ENCODE measurements around the gene RNF148. TPM values are rescaled to one million over a fixed set of nuclear protein-coding genes. Genes with fewer than 3 reads are reported as not detected.

Gene RNF148
- total RNA-seq, 1 experiment from 2014 or later = not detected

- TF ChIP-seq CTCF (IDR thresholded peaks at IDR 0.05; ENCODE audit: insufficient read depth in 1 of 2, low read depth in 1 of 2, low read length in 1 of 2, severe bottlenecking in 1 of 2, unreplicated experiment in 1 of 2) = no peak
- DNase-seq = no peak
- BruUV-seq (replicated peaks) = no TSS peak
- Histone ChIP-seq H3K36me3 (ENCODE audit: control insufficient read depth, insufficient read depth, low read length) (no peaks in the 10 kb centered on the region), H3K27me3 (replicated peaks; ENCODE audit: control insufficient read depth, insufficient read depth, low read length) (no peaks in the 10 kb centered on the region), H3K9me3 (no peaks in the 10 kb centered on the region), H3K4me1 (no peaks in the 10 kb centered on the region), H3K4me3 (ENCODE audit: low read depth, low read length) (no peak overlapping the region)
- POLR2A ChIA-PET = no interaction called here
- intact Hi-C loops (cut with micrococcal nuclease; ENCODE audit: unreplicated experiment) = no loop called here
- H3K27me3 Mint-ChIP-seq (ENCODE audit: insufficient read depth, unreplicated experiment) = no peaks in the 10 kb centered on the region
- H3K9me3 Mint-ChIP-seq (ENCODE audit: unreplicated experiment) = no peaks in the 10 kb centered on the region
- CTCF ChIA-PET = no interaction called here
- H3K4me1 Mint-ChIP-seq (ENCODE audit: low read depth, unreplicated experiment) = no peaks in the 10 kb centered on the region
- no peak overlapping the region for H3K4me3 Mint-ChIP-seq (ENCODE audit: unreplicated experiment)
- H3K36me3 Mint-ChIP-seq (ENCODE audit: insufficient read depth, unreplicated experiment) = no peaks in the 10 kb centered on the region
- no peak overlapping the region for H3K27ac Mint-ChIP-seq (ENCODE audit: unreplicated experiment)
Measured at GRCh38 chr7:122726881-122727280, 24.2 kb upstream of the RNF148 start.

GRCh38 chr7:122724366-122724765 is 21.6 kb upstream of the RNF148 start:
- TF ChIP-seq CTCF (IDR thresholded peaks at IDR 0.05; ENCODE audit: insufficient read depth in 1 of 2, low read depth in 1 of 2, low read length in 1 of 2, severe bottlenecking in 1 of 2, unreplicated experiment in 1 of 2) = no peak
- Mint-ChIP-seq H3K9me3 (ENCODE audit: unreplicated experiment) (no peaks in the 10 kb centered on the region), H3K27ac (ENCODE audit: unreplicated experiment) (no peak overlapping the region), H3K4me3 (ENCODE audit: unreplicated experiment) (no peak overlapping the region), H3K36me3 (ENCODE audit: insufficient read depth, unreplicated experiment) (no peaks in the 10 kb centered on the region), H3K4me1 (ENCODE audit: low read depth, unreplicated experiment) (no peaks in the 10 kb centered on the region), H3K27me3 (ENCODE audit: insufficient read depth, unreplicated experiment) (no peaks in the 10 kb centered on the region)
- intact Hi-C loops (cut with micrococcal nuclease; ENCODE audit: unreplicated experiment) = no loop called here
- H3K9me3 ChIP-seq = no peaks in the 10 kb centered on the region
- no peak for DNase-seq
- no peaks in the 10 kb centered on the region for H3K27me3 ChIP-seq (replicated peaks; ENCODE audit: control insufficient read depth, insufficient read depth, low read length)
- H3K4me1 ChIP-seq = no peaks in the 10 kb centered on the region
- no TSS peak for BruUV-seq (replicated peaks)
- no peak overlapping the region for H3K4me3 ChIP-seq (ENCODE audit: low read depth, low read length)
- POLR2A ChIA-PET = no interaction called here
- CTCF ChIA-PET = no interaction called here
- H3K36me3 ChIP-seq (ENCODE audit: control insufficient read depth, insufficient read depth, low read length) = no peaks in the 10 kb centered on the region

GRCh38 chr7:122719010-122719578 is 16.4 kb upstream of the RNF148 start:
- Mint-ChIP-seq H3K4me3 (ENCODE audit: unreplicated experiment) (no peak overlapping the region), H3K4me1 (ENCODE audit: low read depth, unreplicated experiment) (no peaks in the 10 kb centered on the region), H3K36me3 (ENCODE audit: insufficient read depth, unreplicated experiment) (no peaks in the 10 kb centered on the region), H3K9me3 (ENCODE audit: unreplicated experiment) (no peaks in the 10 kb centered on the region), H3K27me3 (ENCODE audit: insufficient read depth, unreplicated experiment) (no peaks in the 10 kb centered on the region), H3K27ac (ENCODE audit: unreplicated experiment) (no peak overlapping the region)
- H3K4me3 ChIP-seq (ENCODE audit: low read depth, low read length) = no peak overlapping the region
- intact Hi-C loops (cut with micrococcal nuclease; ENCODE audit: unreplicated experiment) = no loop called here
- BruUV-seq (replicated peaks) = no TSS peak
- no peaks in the 10 kb centered on the region for H3K4me1 ChIP-seq
- H3K9me3 ChIP-seq = no peaks in the 10 kb centered on the region
- no peaks in the 10 kb centered on the region for H3K27me3 ChIP-seq (replicated peaks; ENCODE audit: control insufficient read depth, insufficient read depth, low read length)
- DNase-seq = no peak
- ChIA-PET CTCF (no interaction called here), POLR2A (no interaction called here)
- TF ChIP-seq CTCF (IDR thresholded peaks at IDR 0.05; ENCODE audit: insufficient read depth in 1 of 2, low read depth in 1 of 2, low read length in 1 of 2, severe bottlenecking in 1 of 2, unreplicated experiment in 1 of 2) = no peak
- no peaks in the 10 kb centered on the region for H3K36me3 ChIP-seq (ENCODE audit: control insufficient read depth, insufficient read depth, low read length)

All from Caco-2 (cell line).